Fibroblast of skin of right biceps (primary cell): ENCODE results near the gene FKBP5.
"Not testable (repeated sequence)": the region's sequence is repeated elsewhere in the genome, so short reads cannot be mapped to it uniquely, and the experiment has no call there.

ENCODE experiments used
- DNase-seq: peaks from one replicate; pipeline ENCODE4 v3.0.0-alpha.2; 2013

FKBP5 gene

DNA sequence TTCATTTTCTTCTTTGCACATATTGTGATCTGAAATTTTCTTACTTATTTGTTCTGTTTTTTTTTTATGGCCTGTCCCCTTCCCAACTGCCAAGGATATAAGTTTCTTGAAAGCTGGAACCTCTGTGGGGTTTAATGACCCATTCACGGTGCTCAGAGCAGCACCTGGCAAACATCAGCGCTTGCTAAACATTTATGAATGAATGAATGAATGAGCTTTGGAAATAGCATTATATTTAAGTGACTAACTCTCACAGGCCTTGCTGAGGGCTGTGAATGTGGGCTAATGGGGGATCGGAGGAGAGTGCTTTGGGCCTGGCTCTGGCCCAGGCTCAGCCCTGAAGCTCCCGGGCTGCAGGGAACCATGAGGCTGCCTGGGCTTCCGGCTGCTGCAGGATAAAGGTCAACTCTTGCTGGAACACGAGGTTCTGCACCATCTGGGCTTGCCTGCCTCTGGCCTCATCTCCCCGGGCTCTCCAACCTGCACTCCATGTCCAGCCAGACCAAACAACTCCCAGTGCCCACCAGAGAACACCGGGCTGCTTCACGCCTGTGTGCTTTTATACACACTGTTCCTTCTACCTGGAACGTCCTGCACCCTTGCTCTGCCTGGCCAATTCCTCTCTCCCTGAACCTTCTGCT, 33.5 kb upstream of the FKBP5 start:
- DNase-seq = no peak

- DNase-seq = peak; percentile 69
Observed at GRCh38 chr6:35719830-35720733, 31.4 kb upstream of the FKBP5 start.

GRCh38 chr6:35719404-35719829, 30.7 kb upstream of the FKBP5 start:
- DNase-seq = no peak

- DNase-seq = no peak
Observed at GRCh38 chr6:35718911-35719381, 30.2 kb upstream of the FKBP5 start.

DNA sequence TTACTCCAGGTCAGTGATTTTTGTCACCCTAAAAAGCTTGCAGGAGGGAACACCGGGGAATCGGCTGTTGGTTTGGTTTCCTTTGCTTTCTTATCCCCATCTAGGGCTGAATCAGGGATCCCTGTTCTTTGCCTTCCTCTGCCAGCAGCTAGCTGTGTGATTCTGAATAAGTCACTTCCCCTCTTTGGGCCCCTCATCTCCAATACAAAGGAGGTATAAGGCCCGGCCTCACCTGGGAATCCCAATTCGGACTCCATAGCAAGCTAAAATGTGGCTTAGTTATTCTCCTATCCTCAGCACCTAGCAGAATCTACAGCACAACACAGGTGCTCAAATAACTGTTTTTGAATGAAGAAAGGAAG, 29.6 kb upstream of the FKBP5 start:
- no peak for DNase-seq

GRCh38 chr6:35717449-35718374, 29.0 kb upstream of the FKBP5 start:
- no peak for DNase-seq

DNA sequence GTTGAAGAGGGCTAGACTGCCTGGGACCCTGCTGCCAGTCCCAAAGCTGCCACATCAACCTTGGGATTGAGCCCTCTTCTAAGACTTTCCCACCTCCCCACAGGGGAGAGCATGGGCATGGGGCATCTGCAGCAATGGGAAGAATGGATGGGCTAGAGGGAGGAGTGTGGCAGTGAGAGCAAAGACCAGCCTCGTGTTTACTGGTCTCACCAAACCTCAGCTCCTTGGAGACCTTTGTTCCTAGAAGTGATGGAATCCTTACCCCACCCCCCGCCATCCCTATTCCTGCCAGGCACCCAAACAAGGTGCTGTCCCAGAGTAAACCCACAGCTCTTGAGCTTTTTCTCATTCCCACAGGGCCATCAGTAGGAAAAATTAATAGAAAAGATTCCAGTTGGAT, 28.1 kb upstream of the FKBP5 start:
- no peak for DNase-seq

GRCh38 chr6:35713006-35713767, 24.5 kb upstream of the FKBP5 start:
- DNase-seq = no peak

GRCh38 chr6:35711731-35712130, 23.0 kb upstream of the FKBP5 start:
- DNase-seq = no peak

DNA sequence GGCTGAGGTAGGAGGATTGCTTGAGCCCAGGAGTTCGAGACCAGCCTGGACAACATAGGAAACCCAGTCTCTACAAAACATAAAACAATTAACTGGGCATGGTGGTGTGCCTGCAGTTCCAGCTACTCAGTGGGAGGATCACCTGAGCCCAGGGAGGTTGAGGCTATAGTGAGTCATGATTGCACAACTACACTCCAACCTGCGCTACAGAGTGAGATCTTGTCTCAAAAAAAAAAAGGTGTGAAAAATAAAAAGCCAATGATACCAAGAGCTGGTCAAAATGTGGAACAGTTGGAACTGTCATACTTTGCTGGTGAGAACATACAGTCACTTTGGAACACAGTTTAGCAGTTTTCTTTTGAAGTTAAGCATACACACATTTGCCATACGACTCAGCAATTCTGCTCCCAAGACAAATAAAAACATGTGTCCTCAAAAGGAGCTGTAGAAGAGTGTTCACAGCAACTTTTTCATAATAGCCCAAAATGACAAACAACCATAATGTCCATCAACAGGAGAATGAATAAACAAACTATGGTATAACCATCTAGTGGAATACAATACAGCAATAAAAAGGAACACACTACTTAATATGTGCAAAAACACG, 21.6 kb upstream of the FKBP5 start:
- DNase-seq = no peak

DNA sequence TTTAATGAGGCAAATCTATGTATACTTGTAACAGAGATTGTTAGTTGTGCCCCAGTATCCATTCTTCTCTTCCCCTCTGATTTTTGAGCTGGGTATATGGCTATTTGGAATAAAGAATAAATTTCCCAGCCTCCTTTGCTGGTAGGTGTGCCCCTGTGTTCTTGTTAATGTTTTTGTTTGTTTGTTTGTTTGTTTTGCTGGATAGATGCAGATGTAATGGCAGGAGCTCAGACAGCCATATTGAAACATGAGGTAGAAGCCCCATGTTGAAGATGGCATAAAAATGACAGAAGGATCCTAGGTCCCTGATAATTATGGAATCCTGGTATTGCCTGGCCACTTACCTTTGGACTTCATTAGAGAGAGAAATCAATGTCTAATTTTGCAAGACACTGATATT, 19.9 kb upstream of the FKBP5 start:
- DNase-seq = no peak

GRCh38 chr6:35707714-35708407, 19.1 kb upstream of the FKBP5 start:
- no peak for DNase-seq

- no peak for DNase-seq
Observed at GRCh38 chr6:35706468-35706867, 17.8 kb upstream of the FKBP5 start.

DNA sequence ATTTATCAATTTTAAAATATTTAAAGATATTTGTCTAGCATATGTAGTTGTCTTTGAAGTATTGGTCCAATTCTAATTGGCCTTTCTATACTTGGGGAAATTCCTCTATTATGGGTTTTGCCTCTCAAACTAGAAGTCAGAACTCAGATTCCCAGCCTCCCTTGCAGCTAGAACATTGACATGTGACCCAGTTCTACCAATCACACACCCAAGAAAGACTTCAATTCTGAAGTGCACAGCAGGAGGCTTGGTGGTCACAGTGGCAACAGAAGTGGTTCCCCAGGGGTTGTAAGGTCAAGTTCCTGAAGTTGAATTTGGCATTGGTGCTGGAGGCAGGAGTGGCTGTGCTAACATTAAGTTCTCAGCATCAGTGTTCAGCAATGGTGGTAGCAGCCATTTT, 14.8 kb upstream of the FKBP5 start:
- no peak for DNase-seq

GRCh38 chr6:35698858-35699257, 10.1 kb upstream of the FKBP5 start:
- DNase-seq = no peak

- DNase-seq = not testable (repeated sequence)
Observed at GRCh38 chr6:35698430-35698829, 9.7 kb upstream of the FKBP5 start.

GRCh38 chr6:35694462-35694861, 5.7 kb upstream of the FKBP5 start:
- peak; percentile 43 for DNase-seq

- no peak for DNase-seq
Observed at GRCh38 chr6:35691027-35691824, 2.5 kb upstream of the FKBP5 start.

- no peak for DNase-seq
Observed at GRCh38 chr6:35690484-35690883, 1.8 kb upstream of the FKBP5 start.

- DNase-seq = not testable (repeated sequence)
Observed at GRCh38 chr6:35690006-35690405, 1.3 kb upstream of the FKBP5 start.
